A673 (cell line): ENCODE results near the gene NABP1.

Experiments used
- EZH2 ChIP-seq: fragments of 200-600 bp; sonication (generic); IDR thresholded peaks from 2 replicates; pipeline ENCODE4 v1.6.1; 2017; ENCODE audit warnings: borderline replicate concordance, low read depth, mild to moderate bottlenecking, mixed read lengths, antibody characterized with exemption, low read length; ENCODE audit not compliant: poor library complexity, severe bottlenecking
- TF ChIP-seq, protein P1 (sequence below): fragments of 300-800, 200-600 bp; sonication (generic); conservative IDR thresholded peaks from 2 replicates; pipeline ENCODE4 v1.5.1; 2017; ENCODE audit warnings: low read depth, mild to moderate bottlenecking, antibody characterized with exemption, low read length, moderate library complexity, mixed read lengths

GRCh38 chr2:191666226-191666625 lies 11.7 kb upstream of the NABP1 start:
- TF ChIP-seq, protein P1, sequence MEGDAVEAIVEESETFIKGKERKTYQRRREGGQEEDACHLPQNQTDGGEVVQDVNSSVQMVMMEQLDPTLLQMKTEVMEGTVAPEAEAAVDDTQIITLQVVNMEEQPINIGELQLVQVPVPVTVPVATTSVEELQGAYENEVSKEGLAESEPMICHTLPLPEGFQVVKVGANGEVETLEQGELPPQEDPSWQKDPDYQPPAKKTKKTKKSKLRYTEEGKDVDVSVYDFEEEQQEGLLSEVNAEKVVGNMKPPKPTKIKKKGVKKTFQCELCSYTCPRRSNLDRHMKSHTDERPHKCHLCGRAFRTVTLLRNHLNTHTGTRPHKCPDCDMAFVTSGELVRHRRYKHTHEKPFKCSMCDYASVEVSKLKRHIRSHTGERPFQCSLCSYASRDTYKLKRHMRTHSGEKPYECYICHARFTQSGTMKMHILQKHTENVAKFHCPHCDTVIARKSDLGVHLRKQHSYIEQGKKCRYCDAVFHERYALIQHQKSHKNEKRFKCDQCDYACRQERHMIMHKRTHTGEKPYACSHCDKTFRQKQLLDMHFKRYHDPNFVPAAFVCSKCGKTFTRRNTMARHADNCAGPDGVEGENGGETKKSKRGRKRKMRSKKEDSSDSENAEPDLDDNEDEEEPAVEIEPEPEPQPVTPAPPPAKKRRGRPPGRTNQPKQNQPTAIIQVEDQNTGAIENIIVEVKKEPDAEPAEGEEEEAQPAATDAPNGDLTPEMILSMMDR = no peak
- no peak for TF ChIP-seq EZH2
